HepG2 (cell line): ENCODE measurements around the gene CLDN5. TPM values are rescaled to one million over a fixed set of nuclear protein-coding genes. Genes with fewer than 3 reads are reported as not detected.

Source experiments
- ATAC-seq: fragments of 200-7000 bp; cut with Tn5 transposase; 3 replicates; pipeline ENCODE4 v1.9.1; 2020; ENCODE audit warnings: mild to moderate bottlenecking, moderate library complexity
- BruUV-seq: library from RNA; stranded (reverse); fragments of 400-500 nt; replicated peaks from 2 replicates; lab custom pipeline; 2021; lab: Mats Ljungman, UMichigan
- CTCF ChIA-PET: fragments of 300-600 bp; formaldehyde crosslinking; extraction: SDS; loops from one replicate; lab custom pipeline; 2021; ENCODE audit warnings: low total read pairs, inconsistent platforms, low intra/inter-chr PET ratio; lab: Yijun Ruan, JAX
- POLR2A ChIA-PET: fragments of 350-600 bp; sonication (Branson Sonifier 250); formaldehyde crosslinking; loops from one replicate; lab custom pipeline; 2020; ENCODE audit warnings: antibody characterized with exemption, inconsistent platforms; lab: Yijun Ruan, JAX
- DNase-seq: peaks from one replicate; pipeline ENCODE4 v3.0.0-alpha.2; 2015; ENCODE audit warnings: low spot score
- FAIRE-seq: peaks from 3 replicates; lab custom pipeline; 2011; peaks lifted over from hg19 to GRCh38; lab: Jason Lieb, UNC
- H2AFZ ChIP-seq: one replicate; pipeline ENCODE4 v1.6.1; 2011; ENCODE audit warnings: low read length, inconsistent platforms
- H3K27ac ChIP-seq: fragments of 300-600 bp; 3 replicates; pipeline ENCODE4 v1.8.0; 2011; ENCODE audit warnings: mixed run types, mild to moderate bottlenecking, mixed read lengths, low read length, inconsistent platforms; ENCODE audit not compliant: insufficient read depth; ENCODE audit errors: extremely low read length
- H3K27me3 ChIP-seq, 2 experiments: fragments of 200-600 bp in 1 of 2; 2 replicates in 1 of 2; 3 replicates in 1 of 2; pipeline versions ENCODE4 v1.6.0 to v1.8.0; 2011; ENCODE audit warnings: low read length in 2 of 2, mild to moderate bottlenecking in 2 of 2, moderate library complexity in 2 of 2, inconsistent platforms in 1 of 2; ENCODE audit not compliant: insufficient read depth in 2 of 2, control insufficient read depth in 1 of 2
- H3K36me3 ChIP-seq, 2 experiments: fragments of 200-600 bp in 1 of 2; replicated peaks in 1 of 2; 2 replicates in 1 of 2; 3 replicates in 1 of 2; pipeline versions ENCODE4 v1.5.1 to v1.8.0; 2011; ENCODE audit warnings: low read length in 2 of 2, inconsistent platforms in 1 of 2; ENCODE audit not compliant: insufficient read depth in 2 of 2, control insufficient read depth in 1 of 2
- H3K4me1 ChIP-seq: 2 replicates; pipeline ENCODE4 v1.5.1; 2012; ENCODE audit warnings: low read length, inconsistent platforms; ENCODE audit not compliant: insufficient read depth
- H3K4me2 ChIP-seq: 2 replicates; pipeline ENCODE4 v1.6.0; 2011; ENCODE audit warnings: low read depth, low read length, inconsistent platforms
- H3K4me3 ChIP-seq, 3 experiments: fragments of 200-600 bp in 1 of 3; sonication (generic), shearing (Covaris generic) in 1 of 3; replicated peaks in 1 of 3; 2 replicates each; pipeline ENCODE4 v1.5.1; 2011 to 2016; ENCODE audit warnings: low read length in 3 of 3, inconsistent platforms in 2 of 3, low read depth in 2 of 3, mild to moderate bottlenecking in 2 of 3, control low read depth in 1 of 3, mixed read lengths in 1 of 3; ENCODE audit not compliant: insufficient read depth in 1 of 3
- H3K79me2 ChIP-seq: one replicate; pipeline ENCODE4 v1.6.1; 2011; ENCODE audit warnings: low read length, inconsistent platforms; ENCODE audit not compliant: insufficient read depth
- H3K9ac ChIP-seq: 2 replicates; pipeline ENCODE4 v1.6.0; 2011; ENCODE audit warnings: mild to moderate bottlenecking, low read depth, low read length, inconsistent platforms; ENCODE audit not compliant: insufficient read depth
- H3K9me3 ChIP-seq: 2 replicates; pipeline ENCODE4 v1.5.1; 2012; ENCODE audit warnings: mild to moderate bottlenecking, low read length
- H4K20me1 ChIP-seq: 2 replicates; pipeline ENCODE4 v1.6.0; 2011; ENCODE audit warnings: inconsistent platforms, mild to moderate bottlenecking, low read length, moderate library complexity; ENCODE audit not compliant: insufficient read depth
- ARID3A ChIP-seq: IDR thresholded peaks from 2 replicates; pipeline ENCODE4 v1.6.1; 2012; ENCODE audit warnings: low read depth, low read length, improper control_type of control experiment
- BRD4 ChIP-seq: sonication (generic); formaldehyde crosslinking; IDR thresholded peaks from 2 replicates; pipeline ENCODE4 v1.4.0; 2020; ENCODE audit warnings: missing genetic modification reagents
- CENPX ChIP-seq: sonication (generic); formaldehyde crosslinking; IDR thresholded peaks from 2 replicates; pipeline ENCODE4 v1.9.0; 2021; ENCODE audit warnings: mild to moderate bottlenecking, missing genetic modification reagents, moderate library complexity
- CSRNP1 ChIP-seq: sonication (generic); formaldehyde crosslinking; IDR thresholded peaks from 2 replicates; pipeline ENCODE4 v1.8.1; 2023; ENCODE audit warnings: mild to moderate bottlenecking, missing genetic modification reagents
- HCFC1 ChIP-seq: fragments of 150-350 bp; IDR thresholded peaks from 2 replicates; pipeline ENCODE4 v1.6.1; 2014; ENCODE audit warnings: low read depth, low read length
- NONO ChIP-seq, 2 experiments: fragments of 450-650 bp in 1 of 2; sonication (generic) in 1 of 2; formaldehyde crosslinking in 1 of 2; IDR thresholded peaks in 1 of 2; conservative IDR thresholded peaks in 1 of 2; 2 replicates each; pipeline versions ENCODE4 v1.6.1 to v1.8.0; 2017 to 2022; ENCODE audit warnings: mild to moderate bottlenecking in 1 of 2, missing genetic modification reagents in 1 of 2, moderate library complexity in 1 of 2
- NR2F6 ChIP-seq, 2 experiments: IDR thresholded peaks; 2 replicates each; pipeline ENCODE4 v1.6.1; 2016; ENCODE audit warnings: antibody characterized with exemption in 1 of 2, mild to moderate bottlenecking in 1 of 2
- PCBP2 ChIP-seq: fragments of 200-400 bp; formaldehyde crosslinking; optimal IDR thresholded peaks from 2 replicates; pipeline ENCODE3; 2018; ENCODE audit warnings: low read length, low read depth; ENCODE audit not compliant: poor library complexity, severe bottlenecking
- TFE3 ChIP-seq: IDR thresholded peaks from 2 replicates; pipeline ENCODE4 v1.6.1; 2016
- ZFX ChIP-seq: sonication (generic); formaldehyde crosslinking; IDR thresholded peaks from 2 replicates; pipeline ENCODE4 v1.4.0; 2020; ENCODE audit warnings: mild to moderate bottlenecking, low read depth, missing genetic modification reagents, moderate library complexity
- ZMYM2 ChIP-seq: sonication (generic); formaldehyde crosslinking; IDR thresholded peaks from 2 replicates; pipeline ENCODE4 v1.8.0; 2022; ENCODE audit warnings: mild to moderate bottlenecking, missing genetic modification reagents
- ZNF292 ChIP-seq: sonication (generic); formaldehyde crosslinking; IDR thresholded peaks from 2 replicates; pipeline ENCODE4 v1.8.1; 2022; ENCODE audit warnings: mild to moderate bottlenecking, low read depth, missing genetic modification reagents, borderline replicate concordance
- ZNF589 ChIP-seq: sonication (generic); formaldehyde crosslinking; conservative IDR thresholded peaks from 2 replicates; pipeline ENCODE4 v1.8.0; 2022; ENCODE audit warnings: mild to moderate bottlenecking, moderate library complexity, missing genetic modification reagents
- ZNF614 ChIP-seq: IDR thresholded peaks from 2 replicates; pipeline ENCODE4 v1.6.1; 2018; ENCODE audit warnings: missing biosample characterization, missing genetic modification reagents, inconsistent platforms, borderline replicate concordance
- ZNF724P ChIP-seq: sonication (generic); formaldehyde crosslinking; IDR thresholded peaks from 2 replicates; pipeline ENCODE4 v1.8.0; 2022; ENCODE audit warnings: missing genetic modification reagents, borderline replicate concordance
- WGBS: methylation state at CpG from one replicate; pipeline ENCODE4 v1.1.6; 2017; ENCODE audit warnings: low lambda C conversion rate; 5-methylcytosine and 5-hydroxymethylcytosine counted together
- in situ Hi-C: cut with HindIII; loops from 2 replicates; pipeline ENCODE4 v1.10.0; 2017; ENCODE audit warnings: low pct_unique_long_range_greater_than_20kb; ENCODE audit not compliant: extremely low pct_ligation_motif_present
- intact Hi-C: fragments of 100-400 bp; cut with micrococcal nuclease; formaldehyde crosslinking; loops from one replicate; pipeline ENCODE4 v1.10.0; 2022; ENCODE audit not compliant: unreplicated experiment
- polyA plus RNA-seq, 8 experiments: library from polyadenylated mRNA; depleted of rRNA in 3 of 8; stranded (reverse) in 7 of 8; unstranded in 1 of 8; fragments of >200 nt; fragmentation: Illumina TruSeq in 4 of 8; extraction: Trizol in 4 of 8; gene quantifications; 2 replicates each; pipeline versions ENCODE4 v1.2.1 to v1.2.3, GENCODE V29; 2011 to 2016; ENCODE audit warnings: low read depth in 4 of 8, missing spikeins in 1 of 8, mixed read lengths in 1 of 8; ENCODE audit not compliant: insufficient read depth in 1 of 8
- total RNA-seq, 5 experiments: library from RNA; depleted of rRNA; stranded (reverse); fragments of >200 nt; fragmentation: Illumina TruSeq; extraction: Trizol; gene quantifications; 2 replicates each; pipeline ENCODE4 v1.2.3, GENCODE V29; 2016; ENCODE audit warnings: low read depth in 1 of 5
- TF ChIP-seq, protein P1 (sequence below): sonication (generic); formaldehyde crosslinking; IDR thresholded peaks from 2 replicates; pipeline ENCODE4 v1.4.0; 2020; ENCODE audit warnings: missing genetic modification reagents
- TF ChIP-seq, protein P2 (sequence below): sonication (generic); formaldehyde crosslinking; IDR thresholded peaks from 2 replicates; pipeline ENCODE4 v1.4.0; 2020; ENCODE audit warnings: missing genetic modification reagents

Gene CLDN5
- total and polyA plus RNA-seq, 2 of the 13 experiments (the other 11 are each of a cell fraction or from before 2014, with no cell fraction given) = not detected

DNA sequence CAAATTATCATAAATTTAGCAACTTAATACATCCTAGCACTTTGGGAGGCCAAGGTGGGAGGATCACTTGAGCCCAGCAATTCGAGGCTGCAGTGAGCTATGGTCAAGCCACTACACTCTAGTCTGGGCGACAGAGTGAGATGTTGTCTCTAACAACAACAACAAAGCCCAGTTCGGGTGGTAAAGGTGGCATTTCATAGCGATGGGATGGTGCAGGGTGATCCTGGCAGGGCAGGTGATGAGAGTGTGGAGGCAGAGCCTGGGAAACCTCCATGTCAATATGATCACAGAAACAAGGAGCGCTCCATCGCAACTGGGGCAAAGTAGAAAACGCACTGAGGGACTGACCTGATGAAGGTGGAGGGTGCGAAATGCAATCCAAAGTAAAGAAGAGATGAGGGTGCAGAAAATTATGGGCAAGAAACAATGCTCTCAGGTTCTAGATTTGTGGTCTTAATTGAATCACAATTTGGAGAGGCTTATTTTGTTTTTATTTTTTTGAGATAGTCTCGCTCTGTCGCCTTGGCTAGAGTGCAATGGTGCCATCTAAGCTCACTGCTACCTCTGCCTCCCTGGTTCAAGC lies 32.8 kb upstream of the CLDN5 start:
- Histone ChIP-seq H4K20me1 (no peaks in the 10 kb centered on the region), H3K27me3 (peaks cover 0 to 22% of the 10 kb centered on the region in 2 experiments; a peak in 3 of 5 replicates), H3K79me2 (no peaks in the 10 kb centered on the region), H3K4me2 (no peak overlapping the region), H3K27ac (no peak overlapping the region), H2AFZ (no peak overlapping the region), H3K4me3 (no peak overlapping the region), H3K36me3 (no peaks in the 10 kb centered on the region), H3K9me3 (no peaks in the 10 kb centered on the region), H3K9ac (no peak overlapping the region), H3K4me1 (peaks cover 17% of the 10 kb centered on the region)
- ATAC-seq = no peak
- 58% methylated on average over 10 of the region's 10 CpGs for WGBS
- in situ Hi-C loops (no loop called here), intact Hi-C loops (loop anchor here (10.0 kb wide), 1 partner anchor 48 kb away; no protein-coding TSS in a partner anchor)
- CTCF ChIA-PET = no interaction called here
- BruUV-seq = no TSS peak
- no peak for FAIRE-seq
- DNase-seq = no peak
- POLR2A ChIA-PET = no interaction called here
- TF ChIP-seq ZFX (CRISPR knock-in tag) = no peak
- no peak for TF ChIP-seq ZMYM2 (CRISPR knock-in tag)
- no peak for TF ChIP-seq ZNF292 (CRISPR knock-in tag)
- no peak for TF ChIP-seq ZNF589
- no peak for TF ChIP-seq BRD4 (CRISPR knock-in tag)
- TF ChIP-seq NR2F6 (IDR thresholded peaks at IDR 0.05) = no peak
- TF ChIP-seq NR2F6 (CRISPR knock-in tag; IDR thresholded peaks at IDR 0.05) = no peak
- TF ChIP-seq CSRNP1 = no peak
- TF ChIP-seq ZNF724P = no peak
- TF ChIP-seq PCBP2 = no peak
- TF ChIP-seq, protein P1, sequence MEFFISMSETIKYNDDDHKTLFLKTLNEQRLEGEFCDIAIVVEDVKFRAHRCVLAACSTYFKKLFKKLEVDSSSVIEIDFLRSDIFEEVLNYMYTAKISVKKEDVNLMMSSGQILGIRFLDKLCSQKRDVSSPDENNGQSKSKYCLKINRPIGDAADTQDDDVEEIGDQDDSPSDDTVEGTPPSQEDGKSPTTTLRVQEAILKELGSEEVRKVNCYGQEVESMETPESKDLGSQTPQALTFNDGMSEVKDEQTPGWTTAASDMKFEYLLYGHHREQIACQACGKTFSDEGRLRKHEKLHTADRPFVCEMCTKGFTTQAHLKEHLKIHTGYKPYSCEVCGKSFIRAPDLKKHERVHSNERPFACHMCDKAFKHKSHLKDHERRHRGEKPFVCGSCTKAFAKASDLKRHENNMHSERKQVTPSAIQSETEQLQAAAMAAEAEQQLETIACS (CRISPR knock-in tag) = no peak
- no peak for TF ChIP-seq HCFC1
- TF ChIP-seq NONO (IDR thresholded peaks at IDR 0.05) = no peak
- no peak for TF ChIP-seq NONO (CRISPR knock-in tag; conservative IDR thresholded peaks at IDR 0.05)
- no peak for TF ChIP-seq ZNF614 (CRISPR knock-in tag)
- TF ChIP-seq, protein P2, sequence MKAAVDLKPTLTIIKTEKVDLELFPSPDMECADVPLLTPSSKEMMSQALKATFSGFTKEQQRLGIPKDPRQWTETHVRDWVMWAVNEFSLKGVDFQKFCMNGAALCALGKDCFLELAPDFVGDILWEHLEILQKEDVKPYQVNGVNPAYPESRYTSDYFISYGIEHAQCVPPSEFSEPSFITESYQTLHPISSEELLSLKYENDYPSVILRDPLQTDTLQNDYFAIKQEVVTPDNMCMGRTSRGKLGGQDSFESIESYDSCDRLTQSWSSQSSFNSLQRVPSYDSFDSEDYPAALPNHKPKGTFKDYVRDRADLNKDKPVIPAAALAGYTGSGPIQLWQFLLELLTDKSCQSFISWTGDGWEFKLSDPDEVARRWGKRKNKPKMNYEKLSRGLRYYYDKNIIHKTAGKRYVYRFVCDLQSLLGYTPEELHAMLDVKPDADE (CRISPR knock-in tag) = no peak
- TF ChIP-seq CENPX (CRISPR knock-in tag) = no peak
- TF ChIP-seq ARID3A = no peak
- no peak for TF ChIP-seq TFE3 (CRISPR knock-in tag)
